Pericardium fibroblast (primary cell): ENCODE results near the gene SLC25A3. TPM values are rescaled to one million over a fixed set of nuclear protein-coding genes. Genes with fewer than 3 reads are reported as not detected.

Source experiments
- total RNA-seq: library from RNA; depleted of rRNA; stranded (reverse); fragments of >200 nt; gene quantifications from 2 replicates; pipeline ENCODE4 v1.2.3, GENCODE V29; 2015

SLC25A3 gene
- 759 and 785 TPM in 2 replicates for total RNA-seq

DNA sequence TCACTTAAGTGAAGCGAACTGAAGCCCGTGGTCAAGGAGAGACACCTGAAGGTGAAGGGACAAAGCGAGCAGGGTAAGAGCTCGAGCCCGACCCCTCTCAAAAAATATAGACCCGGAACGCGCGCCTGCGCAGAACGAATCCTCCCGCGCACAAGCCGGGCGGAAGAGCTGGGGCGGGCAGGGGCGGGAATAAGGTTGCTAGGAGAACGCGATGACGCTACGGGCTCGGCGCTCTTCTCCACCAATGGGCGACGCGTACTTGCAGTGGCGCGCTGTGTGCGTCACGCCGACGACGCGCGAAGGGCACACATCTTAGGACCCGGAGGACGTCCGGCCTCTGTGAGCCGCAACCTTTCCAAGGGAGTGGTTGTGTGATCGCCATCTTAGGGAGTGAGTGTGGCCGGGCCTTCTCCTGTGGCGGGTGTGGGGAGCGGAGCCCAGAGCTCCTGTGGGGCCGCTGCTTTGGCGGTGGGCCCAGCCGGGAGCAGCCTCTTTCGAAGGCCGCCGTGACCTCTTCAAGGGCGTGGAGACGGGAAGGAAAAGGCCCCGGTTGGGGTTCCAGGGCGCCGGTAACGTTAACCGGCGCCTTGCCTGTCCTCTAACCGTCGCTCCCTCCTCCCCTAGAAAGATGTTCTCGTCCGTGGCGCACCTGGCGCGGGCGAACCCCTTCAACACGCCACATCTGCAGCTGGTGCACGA is at the start of gene SLC25A3:
SLC25A3 (plus strand) TSS at position 336 of the 699 bp plus-strand sequence; CDS start at position 629, 293 bp downstream.

DNA sequence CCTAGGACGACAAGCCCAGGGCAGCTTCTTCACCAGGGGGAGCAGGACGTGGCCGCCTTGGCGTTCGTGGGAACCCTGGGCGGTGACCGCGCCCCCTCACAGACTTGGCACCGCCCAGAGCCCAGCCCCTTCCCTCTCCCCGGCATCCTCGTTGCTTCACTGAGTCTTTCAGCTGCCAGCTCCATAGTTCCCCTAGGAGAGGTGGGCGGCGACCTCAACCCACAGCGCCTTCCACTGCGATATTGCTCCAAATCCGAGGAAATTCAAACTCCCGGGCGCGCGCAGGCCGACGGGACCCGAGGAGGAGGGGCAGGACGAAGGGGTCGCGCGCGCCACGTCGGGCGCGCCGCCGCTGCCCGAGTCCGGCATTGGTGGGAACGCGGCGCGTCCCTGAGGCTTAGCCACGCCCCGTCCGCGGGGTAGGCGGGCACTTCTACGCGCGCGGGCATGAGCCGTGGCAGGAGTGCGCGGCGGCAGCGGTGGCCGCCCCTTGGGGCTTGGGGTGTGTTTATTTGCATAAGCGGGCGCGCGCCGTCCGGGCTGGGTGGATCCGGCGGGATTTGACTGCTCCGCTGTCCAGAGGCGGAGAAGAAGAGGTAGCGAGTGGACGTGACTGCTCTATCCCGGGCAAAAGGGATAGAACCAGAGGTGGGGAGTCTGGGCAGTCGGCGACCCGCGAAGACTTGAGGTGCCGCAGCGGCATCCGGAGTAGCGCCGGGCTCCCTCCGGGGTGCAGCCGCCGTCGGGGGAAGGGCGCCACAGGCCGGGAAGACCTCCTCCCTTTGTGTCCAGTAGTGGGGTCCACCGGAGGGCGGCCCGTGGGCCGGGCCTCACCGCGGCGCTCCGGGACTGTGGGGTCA is 51.5 kb downstream of the SLC25A3 start, which contains the start of the genes APAF1 and IKBIP:
APAF1 (plus strand) TSS at position 579 of the 860 bp plus-strand sequence. CDS start 3,070 bp downstream, outside the sequence.
IKBIP (minus strand) TSS at position 77 of the 860 bp plus-strand sequence. CDS start 87 bp downstream, outside the sequence.

Other genes with a start within 250 kb of the SLC25A3 start
- 26.8 and 52.2 TPM in 2 replicates for gene TMPO, start 78.1 kb upstream of the SLC25A3 start, total RNA-seq
- gene IKBIP, start 51.1 kb downstream of the SLC25A3 start, total RNA-seq: 36.3 and 80.1 TPM in 2 replicates
- gene APAF1, start 51.6 kb downstream of the SLC25A3 start, total RNA-seq: 16.8 and 24.6 TPM in 2 replicates